ENCODE measurements around the gene NOP56. TPM values are rescaled to one million over a fixed set of nuclear protein-coding genes. Genes with fewer than 3 reads are reported as not detected.

The NOP56 gene
- total and polyA plus RNA-seq, 2 of the 4 experiments (the other 2 are of a cell fraction): 189 to 231 TPM

- TF ChIP-seq CTCF (conservative IDR thresholded peaks at IDR 0.05; ENCODE audit: low read depth, low read length) (no peak), RFX5 (IDR thresholded peaks at IDR 0.05; ENCODE audit: low read depth, low read length) (no peak), RCOR1 (IDR thresholded peaks at IDR 0.05; ENCODE audit: insufficient replicate concordance, low read length) (no peak), RAD21 (IDR thresholded peaks at IDR 0.05; ENCODE audit: low read length) (no peak)
These were observed at the start of gene NOP56 (continued) for GRCh38 chr20:2651772-2652723.
